HG03439 (cell line): ENCODE data around the gene CFAP221.

ENCODE experiments used
- ATAC-seq: cut with Tn5 transposase; IDR thresholded peaks from one replicate; pipeline ENCODE4 v1.9.1; 2021; ENCODE audit warnings: mild to moderate bottlenecking, moderate library complexity; ENCODE audit not compliant: unreplicated experiment

The CFAP221 gene

DNA sequence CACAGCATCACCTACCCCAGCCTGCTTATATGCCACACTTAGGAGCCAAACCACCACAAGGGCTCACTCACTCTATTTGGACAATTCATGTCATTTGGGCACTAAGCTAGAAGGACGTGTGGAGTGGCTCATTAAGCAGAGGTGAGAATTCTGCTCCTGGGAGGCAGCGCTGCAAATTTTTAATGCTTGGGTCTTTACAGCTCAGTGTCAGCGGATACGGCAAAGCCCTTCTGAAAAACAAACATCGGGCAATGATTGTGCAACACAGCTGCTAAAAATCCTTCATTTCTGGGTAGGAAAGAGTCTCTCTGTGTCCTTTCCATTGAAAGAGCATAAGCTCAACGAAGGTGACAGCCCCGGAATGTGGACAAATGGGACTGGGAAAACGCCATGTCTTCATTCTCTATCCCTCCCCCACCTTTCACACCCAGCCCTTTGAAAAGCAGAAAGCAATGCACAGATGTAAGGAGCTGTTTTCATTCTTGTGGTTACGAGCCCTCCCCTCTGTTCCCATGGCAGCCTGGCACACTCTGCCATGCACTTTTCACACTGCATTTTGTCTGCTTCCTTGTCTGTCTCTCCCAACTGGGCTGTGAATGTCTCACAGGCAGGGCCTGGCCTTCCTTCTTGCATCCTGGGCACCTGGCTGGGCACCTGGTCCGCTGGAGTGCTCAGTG is 150.7 kb downstream of the CFAP221 start:
- ATAC-seq = no peak

DNA sequence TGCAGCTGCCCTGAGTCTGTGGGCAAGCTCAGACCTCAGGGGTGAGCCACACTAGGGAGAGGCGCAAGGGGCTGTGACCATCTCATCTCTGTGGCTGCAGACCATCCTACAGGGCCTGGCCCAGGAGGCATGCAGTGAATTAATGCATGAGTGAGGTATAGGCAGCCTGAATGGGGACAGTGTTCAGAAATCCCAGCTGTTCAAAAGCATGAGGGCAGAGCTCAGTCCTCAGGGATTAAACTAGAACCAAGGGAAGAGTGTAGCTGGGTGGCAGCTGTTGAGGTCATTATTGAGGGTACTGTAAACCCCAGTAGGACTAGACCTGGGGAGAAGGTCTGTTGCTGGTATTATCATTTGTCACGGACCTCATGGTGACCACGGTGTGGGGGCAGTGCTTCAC is 151.8 kb downstream of the CFAP221 start:
- no peak for ATAC-seq

DNA sequence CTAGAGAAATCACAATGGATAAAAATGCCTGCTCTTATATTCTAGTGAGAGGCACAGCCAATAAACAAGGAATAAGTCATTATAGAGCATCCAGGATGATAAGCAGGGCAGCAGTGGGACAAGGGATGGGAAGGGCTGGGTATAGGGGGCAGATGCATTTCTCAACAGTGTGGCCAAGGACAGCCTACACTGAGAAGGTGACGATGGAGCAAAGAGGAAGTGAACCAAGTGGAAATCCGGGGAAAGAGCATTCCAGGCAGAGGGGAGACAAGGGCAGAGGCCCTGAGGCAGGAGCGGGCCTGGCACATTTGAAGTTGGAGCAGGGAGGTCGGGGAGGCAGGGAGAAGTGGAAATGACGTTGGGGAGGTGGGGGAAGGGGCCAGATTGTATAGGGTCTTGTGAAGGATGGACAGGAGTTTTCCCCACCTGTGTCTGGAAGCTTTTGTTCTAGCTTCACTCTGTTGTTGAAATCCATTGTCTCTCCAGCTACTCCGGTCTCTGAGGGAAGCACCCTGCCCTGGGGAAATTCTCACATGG is 152.3 kb downstream of the CFAP221 start:
- no peak for ATAC-seq

DNA sequence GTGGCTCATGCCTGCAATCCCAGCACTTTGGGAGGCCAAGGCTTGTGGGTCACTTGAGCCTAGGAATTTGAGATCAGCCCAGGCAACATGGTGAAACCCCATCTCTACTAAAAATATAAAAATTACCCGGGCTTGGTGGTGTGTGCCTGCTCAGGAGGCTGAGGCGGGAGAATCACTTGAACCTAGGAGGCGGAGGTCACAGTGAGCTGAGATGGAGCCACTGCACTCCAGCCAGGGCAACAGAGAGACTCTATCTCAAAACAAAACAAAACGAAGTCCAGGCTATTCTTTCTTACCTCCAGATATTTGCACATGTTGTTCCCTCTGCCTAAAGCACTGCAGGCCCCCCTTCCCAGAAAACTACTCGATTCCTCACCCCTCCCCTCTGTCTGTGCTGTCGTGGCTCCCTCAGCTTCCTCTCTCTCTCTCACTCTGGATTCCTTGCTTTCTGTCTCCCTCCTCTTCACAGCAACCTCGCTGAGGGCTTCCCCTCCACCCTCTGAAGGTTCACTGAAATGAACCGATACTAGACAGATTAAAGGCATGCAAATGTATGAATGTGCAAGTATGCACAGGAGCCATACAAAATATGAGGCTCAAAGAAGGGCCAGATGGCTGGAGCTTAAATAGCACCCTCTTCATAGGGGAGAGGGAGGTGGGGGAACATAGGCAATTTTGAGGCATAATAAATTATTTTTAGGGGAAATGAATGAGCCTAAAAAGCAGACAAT is 153.2 kb downstream of the CFAP221 start:
- peak; percentile 79 for ATAC-seq

DNA sequence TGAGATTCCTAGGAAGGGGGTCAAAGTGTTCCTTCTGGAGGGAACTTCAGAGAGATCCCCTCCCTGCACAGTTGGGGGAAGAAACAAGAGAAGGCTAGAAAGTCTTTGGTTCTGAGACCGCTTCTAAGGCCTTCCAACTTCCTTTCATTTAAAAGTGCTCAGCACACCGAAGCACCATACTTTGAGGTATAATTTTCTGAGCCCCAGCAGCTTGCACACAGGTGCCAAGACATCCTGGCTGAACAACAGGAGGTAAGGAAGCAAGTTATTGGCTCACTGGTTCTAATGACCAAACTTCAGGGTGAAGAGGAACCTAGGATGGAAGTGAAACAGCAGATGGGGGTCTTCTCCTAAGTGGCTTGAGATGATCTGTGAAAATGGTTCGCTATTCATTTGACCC is 154.0 kb downstream of the CFAP221 start:
- ATAC-seq = no peak

DNA sequence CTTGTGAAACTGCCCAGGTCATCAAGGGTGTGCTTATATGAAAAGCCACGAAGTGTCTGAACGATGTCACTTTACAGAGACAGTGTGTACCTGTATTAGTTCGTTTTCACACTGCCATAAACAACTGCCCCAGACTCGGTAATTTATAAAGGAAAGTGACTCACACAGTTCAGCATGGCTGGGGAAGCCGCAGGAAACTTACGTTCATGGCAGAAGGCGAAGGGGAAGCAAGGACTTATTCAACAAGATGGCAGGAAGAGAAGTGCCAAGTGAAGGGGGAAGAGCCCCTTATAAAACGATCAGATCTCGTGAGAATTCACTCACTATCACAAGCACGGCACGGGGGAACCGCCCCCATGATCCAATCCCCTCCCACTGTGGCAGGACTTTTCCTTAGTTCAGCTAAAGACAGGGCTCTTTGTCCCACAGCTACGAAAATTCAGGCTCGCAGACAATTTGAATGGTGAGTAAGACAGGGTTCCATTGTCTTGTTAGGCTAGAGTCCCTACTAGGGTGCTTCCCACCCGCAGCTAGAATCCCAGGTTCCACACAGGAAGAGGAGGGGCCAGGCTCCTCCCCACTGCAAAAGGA is 154.9 kb downstream of the CFAP221 start:
- no peak for ATAC-seq

DNA sequence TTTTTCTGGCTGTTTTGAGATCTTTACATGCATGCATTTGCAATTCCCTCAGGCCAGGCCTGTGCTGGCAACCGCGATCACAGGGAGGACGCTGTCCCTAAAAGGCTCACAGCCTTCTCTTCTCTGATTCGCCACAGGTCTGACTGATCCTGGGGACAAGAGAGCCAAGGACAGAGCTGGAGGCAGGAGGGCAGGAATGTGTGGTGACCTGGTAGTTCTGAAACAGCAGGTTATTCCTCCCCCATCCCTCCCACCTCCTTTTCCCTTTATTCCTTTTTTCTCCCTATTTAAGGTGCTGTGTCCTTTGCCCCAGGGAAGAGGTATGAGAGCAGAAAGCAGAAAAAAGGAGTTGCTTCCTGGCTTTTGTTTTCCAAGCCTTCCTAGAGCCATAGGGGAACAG is 156.6 kb downstream of the CFAP221 start:
- no peak for ATAC-seq

DNA sequence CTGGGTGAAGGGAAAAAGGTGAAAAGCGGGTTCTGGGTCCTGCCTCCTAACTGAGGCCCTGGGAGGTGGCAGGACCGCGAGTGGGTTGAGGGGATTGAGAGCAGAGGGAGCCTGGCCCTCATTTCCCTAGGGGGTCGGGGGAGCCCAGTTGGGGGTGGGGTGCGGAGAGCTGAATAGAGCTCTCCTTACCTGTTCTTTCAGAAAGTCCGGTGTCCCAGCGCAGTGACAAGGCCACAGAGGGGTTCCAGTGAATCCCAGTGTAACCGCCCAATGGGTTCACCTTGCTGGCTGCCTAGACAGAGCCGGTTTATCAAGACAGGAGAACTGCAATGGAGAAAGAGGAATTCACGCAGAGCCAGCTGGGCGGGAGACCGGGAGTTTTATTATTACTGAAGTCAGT is 157.1 kb downstream of the CFAP221 start:
- no peak for ATAC-seq

DNA sequence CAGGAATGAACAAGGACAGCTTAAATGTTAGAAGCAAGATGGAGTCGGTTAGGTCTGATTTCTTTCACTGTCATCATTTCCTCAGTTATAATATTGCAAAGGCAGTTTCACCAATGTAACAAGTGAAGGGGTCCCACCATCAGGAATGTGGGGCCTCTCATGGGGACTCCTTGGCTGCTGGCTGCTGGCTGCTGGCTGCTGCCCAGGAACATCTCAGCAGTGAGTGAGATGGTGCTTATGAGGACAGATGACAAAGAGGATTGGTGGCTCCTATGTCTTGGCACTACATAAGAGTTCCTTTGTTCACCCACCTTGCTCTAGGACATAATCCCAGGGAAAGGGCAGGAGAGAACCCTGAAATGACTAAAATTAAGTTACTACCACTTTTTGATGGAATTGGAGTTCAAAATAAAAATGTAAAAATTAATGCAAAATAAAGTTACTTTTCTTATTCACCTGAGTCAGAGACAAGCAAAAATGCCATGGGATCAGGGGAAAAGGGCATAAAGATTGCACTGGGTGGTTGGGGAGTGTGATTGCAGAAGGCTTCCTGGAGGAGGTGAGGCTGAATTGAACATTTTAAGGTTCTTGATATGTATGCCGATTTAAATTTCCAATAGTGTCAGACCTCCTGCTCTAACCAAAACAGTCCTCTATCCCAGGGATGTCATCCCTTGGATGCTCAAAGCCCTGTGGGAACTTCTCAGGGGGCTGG is 158.1 kb downstream of the CFAP221 start:
- ATAC-seq = no peak

DNA sequence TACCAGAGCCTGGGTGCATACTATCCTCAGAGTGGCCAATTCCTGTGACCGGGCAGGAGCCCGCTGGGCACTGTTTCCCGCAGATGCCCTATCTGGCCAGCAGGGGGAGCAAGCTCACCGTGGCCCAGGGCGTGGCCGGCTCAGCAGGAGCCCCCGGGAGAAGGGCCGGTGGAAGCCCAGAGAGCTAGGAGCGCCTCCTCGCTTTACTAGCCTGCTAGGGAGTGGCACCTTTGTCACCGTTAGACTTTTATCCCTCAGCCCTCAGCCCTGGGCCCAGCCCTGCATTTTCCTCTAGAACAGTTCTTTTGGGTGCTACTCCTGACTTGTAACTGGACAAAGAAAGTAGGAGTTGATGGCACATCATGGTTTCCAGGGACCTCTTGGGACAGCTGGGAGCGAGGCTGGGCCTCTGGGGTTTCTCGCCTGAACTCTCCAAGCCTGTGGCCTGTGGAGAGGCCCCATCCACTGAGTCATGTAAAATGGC is 158.7 kb downstream of the CFAP221 start:
- peak; percentile 81 for ATAC-seq

DNA sequence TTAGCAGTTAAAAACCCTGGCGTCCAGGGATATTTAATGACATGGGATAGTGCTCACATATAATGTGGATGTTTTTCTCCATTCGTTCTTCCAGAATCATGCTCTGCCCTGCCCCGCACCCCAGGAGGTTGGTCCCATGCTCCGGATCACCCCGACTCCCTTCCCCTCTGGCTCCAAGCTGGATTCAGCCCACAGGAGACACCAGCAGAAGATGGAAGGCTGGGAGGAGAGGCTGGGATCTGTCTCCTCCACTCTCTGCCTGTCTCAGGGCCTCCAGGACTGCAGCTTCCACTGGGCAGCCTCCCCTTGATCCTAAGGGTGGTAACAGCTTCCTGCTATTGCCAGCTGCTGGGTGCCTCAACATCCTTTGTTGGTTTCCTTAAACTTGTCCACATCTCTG is 159.3 kb downstream of the CFAP221 start:
- no peak for ATAC-seq

DNA sequence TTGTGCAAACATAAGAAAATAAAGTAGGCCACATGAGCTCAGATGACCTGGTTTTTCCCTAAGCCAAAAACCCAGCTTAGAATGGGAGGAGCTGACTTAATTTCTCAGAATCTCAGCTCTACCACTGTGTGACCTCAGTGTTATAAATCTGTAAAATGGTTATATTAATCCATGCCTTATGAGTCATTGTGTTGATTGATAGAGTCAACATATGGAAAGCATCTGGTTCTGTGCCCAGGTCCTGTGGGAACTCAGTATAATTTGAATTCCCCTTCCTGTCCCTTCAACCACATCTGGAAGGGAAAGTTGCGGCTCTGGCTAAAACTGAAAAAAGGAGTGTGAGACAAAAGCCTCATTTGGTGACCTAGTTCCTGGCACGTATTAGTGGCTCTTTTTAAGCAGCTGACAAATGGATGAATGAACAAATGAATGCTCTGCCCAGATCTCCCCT is 160.4 kb downstream of the CFAP221 start:
- ATAC-seq = no peak

DNA sequence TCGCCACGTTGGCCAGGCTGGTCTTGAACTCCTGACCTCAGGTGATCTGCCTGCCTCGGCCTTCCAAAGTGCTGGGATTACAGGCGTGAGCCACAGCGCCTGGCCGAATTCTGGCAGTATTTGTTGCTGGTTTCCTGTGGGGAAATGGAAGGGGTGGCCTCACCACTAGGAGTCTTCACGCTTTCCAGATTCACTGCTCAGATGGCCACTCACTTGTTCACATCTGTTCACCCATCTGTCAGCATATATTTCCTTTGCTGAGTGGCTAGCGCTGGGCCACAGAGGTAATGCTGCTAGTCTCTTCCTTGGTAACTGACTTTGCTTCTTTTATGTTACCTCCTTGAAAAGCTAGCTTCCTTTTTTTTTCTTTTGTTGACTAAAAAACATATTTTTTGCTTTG is 162.0 kb downstream of the CFAP221 start:
- ATAC-seq = no peak
